Stimulated activated CD4-positive, alpha-beta T cell treated with anti-CD3 and anti-CD28 coated beads, Interleukin-1b, Interleukin-23, amount 100 ng/mL, for 1 hour (primary cell): ENCODE data around the gene AREL1.

ENCODE experiments used
- DNase-seq, 2 donors: peaks; one replicate each; pipeline ENCODE4 v3.0.0-alpha.2; 2020; ENCODE audit warnings: low read depth in 2 of 2

AREL1 gene

DNA sequence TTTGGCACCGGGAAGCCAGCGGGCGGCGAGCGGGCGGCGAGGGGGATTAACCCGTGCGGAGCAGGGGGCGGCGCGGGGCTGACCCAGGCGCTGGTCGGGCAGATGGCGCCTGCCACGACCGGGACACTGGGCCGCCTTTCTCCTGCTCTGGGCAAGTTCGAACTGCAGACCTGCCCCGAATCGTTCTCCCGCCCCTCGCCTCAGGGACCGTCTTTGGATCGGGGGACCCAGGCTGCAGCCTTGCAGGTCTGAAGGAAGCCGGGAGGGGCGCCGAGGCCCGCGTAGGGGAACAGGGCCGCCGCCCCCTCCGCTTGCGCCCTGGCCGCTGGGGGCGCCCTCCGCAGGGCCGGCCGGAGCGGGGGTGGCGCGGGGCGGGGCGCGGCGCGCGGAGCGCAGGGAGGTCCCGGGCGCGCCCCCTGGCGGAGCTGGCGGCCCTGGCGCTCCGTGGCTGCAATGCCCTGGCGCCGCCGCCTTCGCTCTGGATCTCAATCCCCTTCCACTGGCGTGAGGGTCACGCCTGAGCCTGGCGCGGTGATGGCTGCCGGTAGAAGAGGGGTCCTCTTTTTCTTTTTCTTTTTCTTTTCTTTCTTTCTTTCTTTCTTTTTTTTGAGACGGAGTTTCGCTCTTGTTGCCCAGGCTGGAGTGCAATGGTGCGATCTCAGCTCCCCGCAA lies 100.4 kb downstream of the AREL1 start:
- DNase-seq, result peak; percentile 63 to 70

DNA sequence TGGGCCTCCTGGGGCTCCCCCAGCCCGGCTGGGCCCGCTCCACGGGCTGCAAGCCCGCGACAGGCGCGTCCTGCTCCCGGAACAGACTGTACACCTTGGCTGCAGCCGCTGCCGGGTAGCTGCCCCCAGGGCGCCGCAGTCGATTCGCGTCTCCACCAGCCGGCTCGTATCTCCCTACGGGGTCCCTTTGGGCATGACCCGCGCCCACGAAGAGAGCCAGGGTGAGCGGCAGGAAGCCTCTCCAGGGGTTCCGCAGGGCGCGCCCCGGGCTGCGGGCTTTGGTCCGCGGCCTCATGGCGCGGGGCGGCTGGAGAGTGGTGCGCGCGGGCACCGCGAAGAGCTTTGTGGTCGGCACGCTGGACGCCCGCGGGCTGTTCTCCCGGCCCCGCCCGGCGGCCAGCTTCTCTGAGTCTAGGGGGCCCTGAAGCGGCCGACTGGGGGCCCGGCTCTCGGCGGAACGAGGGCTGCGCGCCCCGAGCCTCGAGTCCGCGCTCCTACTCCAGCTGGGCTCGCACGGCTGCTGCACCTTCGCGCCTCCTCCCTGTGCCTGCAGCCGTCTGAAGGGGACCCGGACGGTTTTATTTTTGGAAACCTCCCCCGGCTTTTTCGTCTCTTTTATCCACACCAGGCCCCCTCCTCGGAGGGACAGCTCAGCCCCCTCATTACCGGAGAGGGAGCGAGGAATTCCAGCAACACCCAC lies 101.1 kb downstream of the AREL1 start, which contains the start of gene LTBP2:
LTBP2 (minus strand) TSS at position 588 of the 700 bp plus-strand sequence; CDS start at position 295, 293 bp downstream.
- no peak for DNase-seq
